NCI-H1092 treated with DMSO at 0.1 percent for 48 hours (cell line): ENCODE results near the gene PPM1L.

Experiments used
- DNase-seq: peaks from one replicate; lab custom pipeline; 2025; lab: John Stamatoyannopoulos, UW

Gene PPM1L

DNA sequence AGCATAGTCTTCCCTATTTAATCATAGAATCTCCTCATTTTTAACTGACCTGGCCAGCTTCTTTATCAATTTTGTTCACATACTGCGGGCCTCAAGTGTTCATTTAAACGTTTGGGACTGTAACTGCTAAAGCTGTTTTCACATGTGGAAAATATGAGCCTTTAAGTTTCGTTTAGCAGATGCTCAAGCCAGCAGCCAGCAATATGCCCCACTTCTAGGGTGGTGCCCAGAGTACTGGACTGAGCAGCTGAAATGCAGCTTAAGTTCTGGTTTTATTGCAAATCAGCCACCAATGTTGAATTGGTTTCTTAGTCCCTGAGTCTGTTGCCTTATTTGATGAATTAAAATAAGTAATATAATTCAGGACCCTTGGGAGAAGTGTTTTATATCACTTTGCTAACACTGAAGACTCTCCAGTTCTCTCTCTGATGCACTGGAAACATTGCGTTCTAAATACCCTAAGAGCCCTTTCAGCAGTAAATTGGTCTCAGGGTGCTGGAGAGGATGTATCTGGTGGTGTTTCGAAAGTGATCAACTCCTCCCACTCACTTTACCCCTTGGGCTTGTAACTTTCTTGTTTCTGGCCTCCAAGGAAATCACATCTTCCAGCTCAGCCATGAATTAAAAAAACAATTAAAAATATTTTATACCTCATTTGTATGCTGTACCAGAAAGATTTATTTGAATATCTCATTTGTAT lies 287.5 kb downstream of the PPM1L start:
- DNase-seq, result no peak

DNA sequence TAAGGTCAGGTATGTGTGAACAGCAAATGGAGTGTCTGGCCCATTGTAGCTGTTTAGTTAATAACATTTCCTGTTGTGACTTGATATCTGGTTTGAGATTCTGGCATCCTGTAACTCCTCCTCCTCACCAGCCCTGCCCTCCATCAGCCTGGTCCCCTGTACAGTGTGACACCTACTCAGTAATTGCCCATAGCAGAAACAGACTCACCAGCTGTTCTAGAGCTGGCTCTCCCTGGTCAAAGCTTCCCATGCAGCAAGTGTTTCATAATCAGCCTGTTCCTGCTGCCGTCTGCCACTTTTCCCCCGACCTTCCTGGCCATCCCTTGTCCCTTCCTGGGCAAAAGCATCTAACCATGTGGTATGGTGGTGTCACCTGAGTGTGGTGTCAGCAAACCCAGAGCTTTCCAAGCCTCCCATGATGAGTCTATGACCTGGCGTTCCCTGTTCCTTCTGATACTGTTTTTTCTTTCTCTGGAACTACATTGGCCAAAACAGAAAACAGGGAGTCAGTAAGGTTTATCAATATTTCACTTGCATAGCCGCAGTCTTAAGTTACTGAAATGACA lies 293.7 kb downstream of the PPM1L start:
- no peak for DNase-seq

DNA sequence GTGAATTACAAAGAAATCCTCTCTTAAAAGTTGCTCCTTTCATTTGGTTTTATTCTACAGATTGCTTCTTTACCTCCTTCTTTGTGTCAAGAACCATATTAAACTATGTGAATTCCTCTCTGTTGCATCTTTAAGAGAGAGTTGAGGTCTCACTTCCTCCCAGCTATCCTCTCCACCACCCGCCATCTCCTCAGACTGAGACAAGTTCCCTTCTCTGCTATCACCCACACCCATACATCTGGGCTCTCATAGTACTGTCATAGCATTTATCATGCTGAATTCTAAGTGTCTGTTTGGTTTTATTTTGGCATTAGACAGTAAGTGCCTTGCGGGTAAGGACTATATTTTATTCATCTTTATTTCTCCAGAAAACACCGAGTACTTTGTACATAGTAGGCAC lies 294.9 kb downstream of the PPM1L start:
- no peak for DNase-seq

DNA sequence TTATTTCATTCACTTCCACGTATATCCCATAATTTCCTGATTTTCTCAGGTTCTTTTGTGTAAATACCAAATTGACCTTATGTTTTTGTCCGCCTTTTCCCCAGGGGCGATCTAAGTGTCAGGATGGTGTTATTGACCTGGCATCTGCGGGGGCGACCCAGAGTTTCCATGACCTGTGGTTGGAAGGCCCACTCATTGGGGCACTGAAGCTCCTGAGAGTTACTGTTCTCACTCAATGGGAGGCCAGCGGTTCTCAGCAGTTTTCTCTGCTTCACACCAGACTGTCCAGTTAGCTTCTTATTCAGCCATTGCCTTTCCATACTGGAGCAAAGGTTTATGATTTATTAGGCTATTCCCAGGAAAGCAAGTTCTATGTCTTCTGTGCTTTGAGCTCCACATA lies 295.8 kb downstream of the PPM1L start:
- DNase-seq, result no peak

DNA sequence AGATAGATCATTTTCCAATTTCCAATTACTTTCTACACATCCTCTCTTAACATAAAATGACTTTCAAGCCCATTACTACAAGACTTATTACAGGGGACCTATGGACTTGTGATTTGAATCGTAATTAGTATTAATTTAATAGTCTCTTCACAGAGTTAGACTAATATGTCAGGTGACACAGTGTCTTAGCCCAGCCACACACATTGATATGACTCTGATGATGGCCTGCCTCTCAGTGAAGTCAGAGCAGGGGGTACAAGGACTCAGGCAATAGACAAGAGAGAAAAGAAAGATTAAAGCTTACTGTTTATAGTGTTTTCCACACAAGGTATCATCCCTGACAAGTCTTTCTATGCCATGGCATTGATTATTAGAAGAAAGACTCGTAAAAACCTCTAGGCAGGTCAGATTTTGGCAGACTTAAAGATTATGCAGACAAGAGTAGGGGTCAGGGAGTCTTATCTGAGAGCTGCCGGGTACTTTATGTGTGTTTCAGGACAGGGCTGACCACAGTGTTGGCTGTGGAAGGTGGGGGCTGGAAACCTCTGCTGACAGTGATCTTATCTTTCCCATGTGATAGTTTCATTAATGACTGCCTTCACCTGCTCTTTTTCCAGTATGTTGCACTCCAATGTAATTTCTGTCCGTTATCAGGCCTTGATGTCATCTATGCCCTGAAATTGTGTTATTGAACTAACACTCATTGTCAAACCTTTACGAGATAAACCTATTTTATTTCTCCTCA lies 299.0 kb downstream of the PPM1L start:
- DNase-seq, result no peak

DNA sequence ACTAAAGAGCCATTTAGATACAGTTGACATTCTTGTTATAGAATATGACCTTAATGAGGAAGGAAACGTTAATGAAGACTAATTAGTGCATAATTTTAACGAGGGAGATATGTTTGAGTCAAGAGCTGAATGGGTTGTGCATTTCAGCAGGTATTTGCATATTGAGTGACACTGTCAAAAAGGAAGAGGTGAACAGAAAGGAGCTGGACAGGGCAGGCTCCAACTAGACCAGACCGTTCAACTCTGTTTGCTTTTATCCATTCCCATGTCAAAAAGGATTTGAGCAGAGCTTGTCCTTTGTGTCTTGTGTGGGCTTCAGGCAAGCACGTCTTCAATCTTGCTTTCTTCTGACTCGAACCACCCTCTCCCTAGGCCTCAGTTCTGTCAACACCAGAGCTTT lies 308.4 kb downstream of the PPM1L start:
- DNase-seq, result no peak

DNA sequence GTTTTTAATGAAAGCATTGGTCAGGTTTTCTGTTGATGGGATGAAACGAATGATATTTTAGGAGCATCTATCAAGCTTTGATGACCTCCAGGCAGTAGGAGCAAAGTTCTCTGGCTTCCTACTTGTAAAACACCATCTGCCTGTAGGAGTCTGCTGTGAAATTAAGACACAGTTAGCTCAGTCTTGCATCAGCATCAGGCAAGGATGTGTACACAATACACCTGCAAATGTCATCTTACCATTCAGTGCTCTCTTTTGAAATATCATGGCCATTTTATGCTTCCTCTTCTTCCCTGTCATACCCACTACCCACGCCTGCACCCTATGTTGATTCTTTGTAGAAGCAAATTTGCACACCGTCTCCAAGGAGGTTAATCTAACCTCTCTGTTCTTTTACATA lies 310.9 kb downstream of the PPM1L start:
- no peak for DNase-seq

DNA sequence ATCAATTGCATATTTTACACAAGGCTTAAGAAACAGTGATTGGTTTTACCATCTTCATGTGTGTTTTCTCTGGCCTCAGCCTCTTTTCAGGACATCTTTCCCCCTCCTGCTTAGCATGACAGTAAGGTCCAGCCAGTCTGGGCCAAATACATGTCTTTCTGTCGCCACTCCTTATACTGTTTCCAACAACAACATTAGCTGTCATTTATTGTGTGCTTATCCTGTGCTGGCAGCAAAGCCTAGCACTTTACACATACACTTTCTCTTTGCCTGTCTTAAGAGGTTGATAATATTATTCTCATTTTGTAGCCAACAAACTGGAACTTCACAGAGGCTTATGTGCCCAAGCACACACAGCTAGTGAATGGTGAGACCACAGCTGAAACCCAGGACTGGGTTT lies 311.3 kb downstream of the PPM1L start:
- no peak for DNase-seq

DNA sequence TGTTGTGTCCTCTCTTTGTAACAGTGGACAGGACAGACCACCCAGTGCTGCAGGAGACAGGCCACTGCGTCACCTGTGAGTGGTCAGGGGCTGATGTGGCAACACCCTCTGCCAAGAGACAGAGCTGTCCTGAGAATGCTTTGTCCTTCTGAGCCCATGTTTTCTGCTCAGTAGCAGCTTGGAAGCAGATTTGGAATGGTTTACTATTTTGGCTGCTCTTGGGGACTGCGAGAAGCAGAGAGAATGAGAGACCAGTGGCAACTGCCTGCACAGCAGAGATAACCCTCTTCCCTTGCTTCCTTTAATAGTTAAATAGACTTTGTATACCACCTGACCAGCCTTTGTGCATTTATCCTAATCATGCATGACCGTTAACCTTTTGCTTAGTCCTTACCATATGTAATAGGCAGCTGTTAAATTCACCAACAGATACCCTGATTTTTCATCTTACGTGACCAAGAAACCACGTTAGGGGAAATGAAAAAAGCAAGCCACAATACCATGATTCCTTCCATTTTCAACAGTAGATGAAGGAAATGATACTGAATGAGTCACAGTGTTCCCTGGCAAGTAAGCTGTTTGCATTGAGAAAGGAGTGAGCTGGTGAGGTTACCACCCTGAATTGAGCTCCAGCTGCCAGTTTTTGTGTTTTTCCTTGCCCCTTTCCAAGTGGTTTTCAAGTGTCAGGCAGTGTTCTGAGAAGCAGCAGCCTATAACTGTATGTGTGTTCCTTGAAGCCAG lies 313.6 kb downstream of the PPM1L start:
- no peak for DNase-seq

DNA sequence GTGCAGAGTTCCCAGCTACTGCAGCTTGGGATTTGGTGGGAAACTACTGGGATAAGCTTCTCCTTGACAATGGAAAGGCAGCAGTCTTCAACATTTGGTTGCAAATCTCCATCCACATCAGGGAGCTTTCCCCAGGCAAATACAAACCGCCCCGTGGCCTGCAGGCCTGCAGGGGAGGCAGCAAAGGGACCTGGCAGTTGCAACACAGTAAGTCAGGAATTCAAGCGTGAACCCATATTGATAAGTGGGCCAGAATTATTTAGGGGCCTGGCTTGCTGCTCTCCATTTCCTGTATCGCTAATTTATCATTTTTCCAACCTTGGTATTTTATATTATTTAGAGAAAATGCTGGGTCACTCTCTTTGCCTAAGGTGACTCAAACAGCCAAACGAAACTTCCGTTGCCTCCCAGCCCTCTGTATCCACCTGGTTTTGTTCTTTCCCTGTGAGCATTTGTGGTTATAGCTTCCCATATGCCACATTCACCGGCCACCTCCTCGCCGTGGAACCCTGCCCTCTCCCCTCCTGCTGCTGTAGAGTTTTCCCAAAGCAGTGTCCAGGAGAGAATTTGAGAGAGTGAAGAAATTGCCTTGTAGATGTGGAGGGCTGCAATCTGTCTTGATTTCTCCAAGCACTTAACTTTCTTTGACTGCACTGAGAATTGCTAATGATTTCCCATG lies 314.4 kb downstream of the PPM1L start:
- no peak for DNase-seq

DNA sequence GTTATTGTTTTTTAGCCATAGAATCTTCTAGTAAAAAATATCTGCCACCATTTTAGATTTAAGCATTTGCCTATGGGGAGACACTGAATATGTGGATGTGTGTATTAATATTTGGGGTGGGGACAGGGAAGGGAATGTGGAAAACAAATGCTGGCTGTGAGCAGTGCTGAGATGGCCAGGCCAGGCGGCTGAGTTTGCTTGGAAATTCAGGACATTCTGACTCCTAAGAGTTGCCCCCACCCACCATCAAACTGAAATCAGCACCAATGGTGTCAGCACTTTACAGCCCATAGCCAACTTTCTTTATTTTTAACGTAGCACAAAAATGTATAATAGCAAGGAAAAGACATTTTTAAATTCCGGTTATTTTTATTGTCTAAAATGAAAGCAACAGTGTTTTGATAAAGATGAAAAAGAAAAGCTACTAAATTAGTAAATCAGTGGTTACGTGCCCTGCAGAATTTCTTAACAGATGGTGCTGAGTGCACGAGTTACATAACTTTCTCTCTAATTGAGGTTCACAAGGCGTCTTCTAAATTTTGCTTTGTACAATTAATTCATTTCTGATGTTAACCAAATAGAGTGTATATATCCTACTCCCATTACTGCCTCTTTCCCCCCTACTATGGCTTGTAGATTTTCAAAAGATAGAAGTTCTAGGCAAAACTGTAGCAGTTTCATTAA lies 315.1 kb downstream of the PPM1L start:
- DNase-seq, result no peak

DNA sequence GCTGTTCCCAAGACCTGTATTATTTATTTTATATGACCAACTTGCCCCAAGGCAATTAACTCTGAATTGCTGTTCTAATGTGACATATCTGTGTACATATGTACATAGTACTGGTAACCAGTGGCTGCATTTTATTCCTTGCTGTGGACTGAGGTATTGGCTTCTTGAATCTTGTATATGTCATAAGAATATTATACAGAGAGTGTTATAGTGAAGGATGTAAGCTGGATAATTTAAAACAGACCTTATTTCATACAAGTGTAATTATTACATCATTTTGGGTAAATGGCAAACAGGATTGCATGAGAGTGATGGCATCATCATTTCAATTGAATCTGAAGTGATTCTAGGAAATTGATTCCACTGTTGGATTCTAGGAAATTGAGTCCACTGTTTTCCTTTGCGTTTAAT lies 316.2 kb downstream of the PPM1L start:
- DNase-seq, result no peak

DNA sequence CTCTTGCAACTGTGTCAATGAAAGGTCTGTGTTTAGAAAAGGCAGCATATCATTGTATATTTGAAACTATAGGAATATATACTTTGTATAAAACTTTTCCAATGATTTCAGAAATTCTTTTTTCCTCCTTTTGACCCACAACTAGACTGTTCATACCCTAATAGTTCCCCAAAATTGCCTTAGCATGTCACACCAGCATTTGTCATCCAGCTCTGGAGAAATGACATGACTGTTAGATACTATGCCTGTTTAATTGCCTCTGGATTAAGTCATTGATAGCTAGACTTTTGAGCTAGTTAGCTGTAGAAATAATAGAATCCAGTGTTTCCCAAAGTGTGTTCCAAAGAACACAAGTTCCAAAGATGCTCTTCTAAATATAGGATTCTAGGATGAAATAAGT lies 316.7 kb downstream of the PPM1L start:
- DNase-seq, result no peak

DNA sequence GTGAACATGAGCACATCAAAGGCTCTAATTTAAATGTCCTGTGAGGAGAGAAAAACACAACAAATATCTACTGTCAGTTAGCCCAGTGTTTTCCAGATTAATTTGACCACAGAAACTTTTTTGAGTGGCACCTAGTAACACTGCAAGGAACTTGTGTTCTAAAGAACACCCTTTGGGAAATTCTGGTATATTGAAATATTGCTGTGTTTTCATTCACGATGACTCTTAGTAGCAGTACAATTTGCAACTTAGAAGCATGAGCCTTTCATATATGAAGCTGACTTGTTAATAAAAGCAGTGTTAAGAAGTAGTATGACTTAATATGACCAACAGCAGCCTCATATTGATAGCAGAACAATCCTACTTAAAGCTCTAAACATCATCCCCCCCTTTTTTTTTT lies 317.1 kb downstream of the PPM1L start:
- no peak for DNase-seq

DNA sequence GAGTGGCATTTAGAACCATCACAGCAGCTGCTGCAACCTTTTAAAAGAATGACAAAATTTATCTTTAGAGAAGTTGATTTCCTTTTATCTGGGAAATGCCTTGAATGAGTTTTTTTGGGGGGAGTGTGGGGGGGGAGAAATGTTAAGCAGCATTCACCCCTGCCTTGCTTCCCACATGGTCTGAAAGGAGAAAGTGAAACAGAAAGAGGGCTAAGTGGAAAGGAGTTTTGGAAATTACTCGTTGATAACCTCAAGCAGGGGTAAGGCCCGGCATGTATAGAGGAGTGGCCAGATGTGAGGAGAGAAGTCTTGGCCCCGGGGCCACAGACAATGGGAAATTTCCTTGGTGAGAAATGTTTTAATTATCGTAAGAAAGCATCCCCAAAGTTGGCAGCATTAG lies 325.6 kb downstream of the PPM1L start:
- DNase-seq, result no peak

DNA sequence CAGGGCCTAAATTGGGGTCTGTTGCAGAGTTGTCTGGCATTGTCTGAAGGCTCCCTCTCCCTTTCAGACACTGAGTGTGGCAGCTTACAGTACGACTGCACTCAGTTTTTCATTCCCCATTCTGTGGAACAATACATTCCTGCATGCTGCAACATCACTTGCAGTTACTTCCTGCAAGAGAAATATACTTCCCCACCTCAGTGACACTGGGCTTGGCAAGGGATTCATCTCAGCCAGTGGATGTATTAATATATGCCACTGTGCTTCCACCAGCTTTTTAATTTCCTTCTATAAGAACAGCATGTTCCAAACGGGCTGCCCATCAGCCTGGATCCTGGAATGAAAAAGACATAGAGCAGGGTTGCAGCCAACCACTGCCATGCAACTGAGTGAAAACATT lies 326.0 kb downstream of the PPM1L start:
- DNase-seq, result no peak

DNA sequence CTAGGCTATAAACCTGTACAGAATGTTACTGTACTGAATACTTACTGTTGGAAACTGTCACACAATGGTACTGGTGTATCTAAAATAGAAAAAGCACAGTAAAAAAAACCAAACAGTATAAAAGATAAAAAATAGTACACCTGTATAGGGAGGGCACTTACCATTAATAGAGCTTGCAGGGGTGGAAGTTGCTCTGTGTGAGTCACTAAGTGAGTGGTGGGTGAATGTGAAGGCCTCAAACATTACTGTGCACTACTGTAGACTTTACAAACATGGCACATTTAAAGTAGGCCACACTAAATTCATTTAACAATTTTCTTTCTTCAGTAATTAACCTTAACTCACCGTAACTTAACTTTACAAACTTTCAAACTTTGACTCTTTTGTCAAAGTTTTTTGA lies 327.1 kb downstream of the PPM1L start:
- DNase-seq, result no peak

DNA sequence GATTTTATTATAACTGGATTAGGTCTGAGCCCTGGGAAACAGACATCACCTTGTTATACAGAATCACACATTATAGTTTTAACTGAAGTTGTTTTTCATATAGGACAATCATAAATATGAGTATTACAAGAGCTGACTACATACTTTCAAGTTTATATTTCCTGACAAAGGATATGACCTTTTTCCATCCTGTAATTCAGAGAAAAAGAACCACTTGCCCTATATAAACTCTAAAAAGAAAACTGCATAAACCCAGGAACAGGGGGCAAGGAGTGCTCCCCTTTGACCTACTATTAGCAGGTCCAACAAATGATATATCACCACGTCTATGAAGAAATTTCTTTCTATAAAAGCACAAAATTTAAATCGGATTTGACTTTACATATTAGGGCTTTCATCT lies 328.2 kb downstream of the PPM1L start:
- no peak for DNase-seq

DNA sequence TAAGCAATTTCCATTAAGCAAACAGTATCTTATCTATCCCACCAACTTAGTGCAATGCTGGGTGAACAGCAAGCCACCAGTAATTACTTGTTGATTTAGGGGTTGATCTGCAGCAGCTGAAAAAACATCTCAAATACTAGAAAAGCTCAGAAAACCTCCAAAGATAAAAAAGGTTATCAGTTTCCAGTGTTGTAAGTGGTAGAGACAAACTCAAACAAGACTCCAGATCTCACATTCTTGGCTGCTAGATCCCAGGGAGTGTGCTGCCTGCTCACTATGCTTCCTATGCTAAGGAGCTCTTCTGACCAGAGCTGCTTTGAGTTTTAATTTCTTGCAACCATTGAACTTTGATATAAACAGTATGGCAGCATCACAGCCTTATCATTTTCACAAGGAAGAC lies 337.9 kb downstream of the PPM1L start:
- no peak for DNase-seq

DNA sequence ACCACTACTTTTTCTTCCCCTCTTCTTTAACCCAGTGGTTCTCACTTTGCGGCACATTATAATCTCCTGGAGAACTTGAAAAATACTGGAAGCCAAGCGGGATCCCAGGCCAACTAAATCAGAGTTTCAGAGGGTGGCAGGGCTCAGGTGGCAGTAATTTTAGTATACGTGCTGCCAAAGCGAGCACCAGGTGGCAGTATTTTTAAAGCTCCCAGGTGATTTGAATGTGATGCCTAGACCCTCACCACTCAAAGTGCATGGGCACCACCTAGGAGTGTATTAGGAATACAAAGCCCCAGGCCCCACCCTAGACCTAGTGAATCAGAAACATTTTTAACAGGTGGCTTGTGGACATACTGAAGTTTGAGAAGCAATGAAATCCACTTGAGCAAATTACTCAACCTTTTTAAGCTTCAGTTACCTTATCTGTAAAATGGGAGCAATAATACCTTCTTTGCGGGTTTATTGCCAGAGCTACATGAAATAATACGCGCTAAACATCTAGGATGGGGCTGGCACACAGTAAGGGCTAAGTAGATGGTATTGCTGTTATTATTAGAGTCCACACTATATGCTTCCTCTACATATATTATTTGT lies 340.8 kb downstream of the PPM1L start:
- peak; percentile 30 for DNase-seq

DNA sequence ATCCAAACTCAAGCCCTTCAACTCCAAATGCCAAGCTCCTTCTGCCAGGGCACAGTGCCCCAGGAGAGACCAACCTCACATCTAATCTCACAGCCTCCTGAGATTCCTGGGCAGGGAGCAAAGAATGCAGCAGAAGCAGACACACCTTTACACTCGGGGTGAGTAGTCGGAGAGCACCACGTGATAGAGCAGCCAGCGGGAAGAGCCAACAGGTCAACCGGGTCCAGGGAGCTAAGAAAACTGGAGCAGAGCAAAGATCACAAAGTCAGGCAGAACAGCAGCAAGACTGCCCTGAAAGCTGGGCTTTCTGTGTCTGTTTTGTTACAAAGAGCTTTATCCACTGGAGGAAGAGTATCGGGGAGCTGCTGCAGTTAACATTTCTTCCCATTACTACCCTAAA lies 345.0 kb downstream of the PPM1L start:
- DNase-seq, result no peak
